Rectal smooth muscle tissue (tissue), 1 donor: ENCODE results near the gene ADPRHL1.
"Not testable (repeated sequence)": the region's sequence is repeated elsewhere in the genome, so short reads cannot be mapped to it uniquely, and the experiment has no call there.

ENCODE experiments used
- H3K27ac ChIP-seq: one replicate; pipeline ENCODE4 v1.7.0; 2013; ENCODE audit warnings: low read depth, low read length, inconsistent platforms
- H3K27me3 ChIP-seq: one replicate; pipeline ENCODE4 v1.7.0; 2013; ENCODE audit warnings: low read length; ENCODE audit not compliant: control insufficient read depth, insufficient read depth
- H3K36me3 ChIP-seq: one replicate; pipeline ENCODE4 v1.7.0; 2013; ENCODE audit warnings: low read length; ENCODE audit not compliant: control insufficient read depth, insufficient read depth
- H3K4me1 ChIP-seq: one replicate; pipeline ENCODE4 v1.7.0; 2013; ENCODE audit warnings: low read length; ENCODE audit not compliant: control insufficient read depth, insufficient read depth
- H3K4me3 ChIP-seq: one replicate; pipeline ENCODE4 v1.7.0; 2013; ENCODE audit warnings: low read length
- H3K9ac ChIP-seq: one replicate; pipeline ENCODE4 v1.7.0; 2013; ENCODE audit warnings: low read length

The ADPRHL1 gene

DNA sequence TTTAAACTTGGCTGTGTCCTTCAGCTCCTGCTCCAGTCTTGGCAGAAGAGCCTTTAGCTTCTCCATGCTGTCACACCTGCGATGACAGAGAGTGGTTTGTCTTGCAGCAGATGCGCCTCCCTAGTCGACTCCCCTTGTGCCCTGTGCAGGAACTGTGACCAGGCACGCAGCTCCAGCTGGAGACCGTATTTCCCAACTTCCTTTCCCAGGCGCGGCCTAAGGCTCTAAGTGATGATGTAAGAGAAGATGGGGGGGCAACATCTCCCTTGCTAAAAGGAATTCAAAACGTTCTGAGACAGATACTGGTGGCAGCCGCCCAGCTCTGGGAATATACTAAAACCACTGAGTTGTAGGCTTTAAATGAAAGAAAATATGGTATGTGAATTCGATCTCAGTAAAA is 20.9 kb upstream of the ADPRHL1 start:
- Histone ChIP-seq H3K4me1 (no peaks in the 10 kb centered on the region), H3K4me3 (no peak overlapping the region), H3K27me3 (no peaks in the 10 kb centered on the region), H3K36me3 (peaks cover 20% of the 10 kb centered on the region), H3K27ac (no peak overlapping the region), H3K9ac (no peak overlapping the region)

DNA sequence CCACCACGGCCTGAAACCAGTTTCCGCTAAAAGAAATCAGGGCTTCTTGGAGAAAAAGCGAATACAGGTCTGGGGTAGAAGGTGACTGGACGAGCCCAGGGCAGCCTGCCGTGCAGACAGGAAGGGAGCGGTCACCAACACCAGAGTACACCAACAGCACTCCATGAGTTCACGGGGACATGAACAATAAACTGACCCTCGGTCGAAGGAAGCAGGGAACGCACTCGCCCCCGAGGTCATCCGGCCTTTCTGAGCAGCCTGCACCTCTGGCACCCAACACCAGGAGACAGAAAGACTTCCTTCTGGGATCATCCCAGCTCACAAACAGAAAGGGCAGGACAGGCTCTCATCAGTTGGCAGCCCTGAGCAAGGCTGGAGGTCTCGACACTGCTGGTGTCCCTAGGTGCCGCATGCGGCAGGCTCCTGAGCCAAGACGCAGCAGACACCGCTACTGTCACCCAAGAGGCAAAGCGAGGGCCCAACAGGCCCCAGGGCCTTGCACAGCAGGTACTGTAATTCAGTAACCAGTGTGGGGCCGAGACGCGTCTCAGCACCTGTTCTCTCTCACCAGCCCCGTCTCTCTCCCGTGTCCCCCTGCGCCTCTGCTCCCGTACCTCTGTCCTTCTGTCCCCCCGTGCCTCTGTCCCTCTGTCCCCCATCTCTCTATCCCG is 19.2 kb upstream of the ADPRHL1 start:
- H3K4me1 ChIP-seq: no peaks in the 10 kb centered on the region
- no peak overlapping the region for H3K4me3 ChIP-seq
- H3K27me3 ChIP-seq: no peaks in the 10 kb centered on the region
- H3K27ac ChIP-seq: no peak overlapping the region
- peaks cover 22% of the 10 kb centered on the region for H3K36me3 ChIP-seq
- no peak overlapping the region for H3K9ac ChIP-seq

DNA sequence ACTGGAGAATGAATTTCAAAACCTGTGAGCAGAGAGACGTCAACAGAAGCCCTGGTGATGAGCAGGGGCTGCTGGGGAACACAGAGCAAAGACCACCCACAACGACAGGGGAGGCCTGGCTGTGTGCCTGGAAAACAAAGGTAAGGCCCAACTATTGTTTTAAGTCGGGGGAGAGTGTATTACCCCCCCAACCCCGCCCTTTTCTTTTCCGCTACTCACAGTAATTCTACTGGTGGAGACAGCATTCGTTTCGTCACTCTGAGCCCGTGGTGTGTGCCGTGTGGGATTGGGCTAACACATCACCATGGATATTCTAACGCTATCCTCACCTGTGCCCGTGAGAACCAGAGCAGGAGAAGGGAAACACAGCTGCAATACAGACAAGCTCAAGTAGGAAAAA is 18.6 kb upstream of the ADPRHL1 start:
- Histone ChIP-seq H3K9ac (no peak overlapping the region), H3K27ac (no peak overlapping the region), H3K27me3 (no peaks in the 10 kb centered on the region), H3K36me3 (peaks cover 22% of the 10 kb centered on the region), H3K4me1 (no peaks in the 10 kb centered on the region), H3K4me3 (no peak overlapping the region)

DNA sequence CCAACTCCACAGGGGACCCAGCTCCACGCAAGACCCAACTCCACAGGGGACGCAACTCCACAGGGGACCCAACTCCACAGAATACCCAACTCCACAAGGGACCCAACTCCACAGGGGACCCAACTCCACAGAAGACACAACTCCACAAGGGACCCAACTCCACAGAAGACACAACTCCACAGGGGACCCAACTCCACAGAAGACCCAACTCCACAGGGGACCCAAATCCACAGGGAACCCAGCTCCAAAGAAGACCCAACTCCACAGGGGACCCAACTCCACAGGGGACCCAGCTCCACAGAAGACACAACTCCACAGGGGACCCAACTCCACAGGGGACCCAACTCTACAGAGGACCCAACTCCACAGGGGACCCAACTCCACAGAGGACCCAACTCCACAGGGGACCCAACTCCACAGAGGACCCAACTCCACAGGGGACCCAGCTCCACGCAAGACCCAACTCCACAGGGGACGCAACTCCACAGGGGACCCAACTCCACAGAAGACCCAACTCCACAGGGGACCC is 17.4 kb upstream of the ADPRHL1 start:
- H3K4me1 ChIP-seq, H3K9ac ChIP-seq, H3K27me3 ChIP-seq, H3K27ac ChIP-seq, H3K4me3 ChIP-seq: not testable (repeated sequence)
- peaks cover 17% of the 10 kb centered on the region for H3K36me3 ChIP-seq

DNA sequence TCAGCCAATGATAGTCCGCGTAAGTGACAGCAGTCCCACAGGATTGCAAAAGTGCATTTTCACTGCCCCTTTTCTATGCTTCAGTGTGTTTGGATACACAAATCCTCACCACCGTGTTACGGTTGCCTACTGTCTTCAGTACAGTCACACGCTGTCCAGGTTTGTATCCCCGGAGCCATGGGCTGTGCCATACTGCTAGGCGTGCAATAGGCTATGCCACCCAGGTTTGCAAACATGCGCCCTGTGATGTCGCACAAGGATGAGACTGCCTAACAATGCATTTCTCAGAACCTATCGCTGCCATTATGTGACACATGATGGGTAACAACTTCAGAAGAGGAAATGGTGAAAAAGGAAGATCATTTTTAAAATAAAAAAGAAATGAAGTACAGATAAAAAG is 16.8 kb upstream of the ADPRHL1 start:
- Histone ChIP-seq H3K27ac (no peak overlapping the region), H3K4me3 (no peak overlapping the region), H3K27me3 (no peaks in the 10 kb centered on the region), H3K9ac (no peak overlapping the region), H3K4me1 (no peaks in the 10 kb centered on the region), H3K36me3 (peaks cover 12% of the 10 kb centered on the region)

DNA sequence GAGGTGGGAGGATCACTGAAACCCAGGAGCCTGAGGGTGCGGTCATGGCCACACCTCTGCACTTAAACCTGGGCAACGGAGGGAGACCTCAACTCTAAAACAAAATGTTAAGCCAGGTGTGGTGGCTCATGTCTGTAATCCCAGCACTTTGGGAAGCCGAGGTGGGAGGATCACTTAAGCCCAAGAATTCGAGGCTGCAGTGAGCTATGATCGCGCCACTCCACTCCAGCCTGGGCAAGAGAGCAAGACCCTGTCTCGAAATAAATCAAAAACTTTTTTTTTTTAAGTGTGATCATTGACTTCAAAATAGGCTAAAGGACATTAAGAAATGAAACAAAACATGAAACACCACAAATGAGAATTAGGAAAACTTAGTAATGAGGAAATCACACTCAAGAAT is 16.3 kb upstream of the ADPRHL1 start:
- H3K27me3 ChIP-seq: no peaks in the 10 kb centered on the region
- H3K4me1 ChIP-seq: no peaks in the 10 kb centered on the region
- no peak overlapping the region for H3K27ac ChIP-seq
- H3K9ac ChIP-seq: no peak overlapping the region
- H3K4me3 ChIP-seq: no peak overlapping the region
- H3K36me3 ChIP-seq: peaks cover 8% of the 10 kb centered on the region

DNA sequence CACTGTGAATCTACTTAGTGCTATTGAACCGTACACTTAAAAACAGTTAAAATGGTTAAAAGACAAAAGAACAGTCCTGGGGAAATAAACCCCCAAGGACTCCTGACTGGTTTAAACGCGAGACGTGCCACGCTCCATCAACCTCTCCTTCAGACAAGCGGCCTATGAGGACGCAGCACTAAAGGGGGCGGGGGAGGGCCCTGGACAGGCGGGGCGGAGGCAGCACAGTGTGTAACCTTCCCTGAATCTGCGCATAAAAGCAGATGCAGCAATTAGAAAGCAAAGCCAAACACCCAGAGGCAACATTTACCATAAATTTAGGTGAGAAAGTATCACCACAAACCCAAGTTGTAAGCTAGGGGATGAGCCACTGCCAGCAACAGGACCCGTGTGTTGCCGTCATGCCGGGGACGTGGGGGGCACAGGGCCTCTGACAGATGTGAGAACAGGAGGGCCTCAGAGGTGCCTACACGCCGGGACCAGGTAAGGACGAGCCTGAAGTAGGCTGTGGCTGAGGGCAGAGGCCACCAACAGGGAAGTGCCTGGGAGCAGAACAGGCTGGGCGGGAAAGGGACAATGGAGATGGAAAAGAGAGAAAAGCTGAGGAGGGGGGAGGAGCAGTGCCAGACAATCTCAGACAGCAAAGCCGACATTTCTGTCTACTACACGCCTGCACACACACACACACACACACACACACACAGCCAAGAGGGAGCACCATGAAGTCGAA is 15.3 kb upstream of the ADPRHL1 start:
- Histone ChIP-seq H3K4me1 (no peaks in the 10 kb centered on the region), H3K4me3 (no peak overlapping the region), H3K36me3 (peaks cover 8% of the 10 kb centered on the region), H3K9ac (no peak overlapping the region), H3K27me3 (no peaks in the 10 kb centered on the region), H3K27ac (no peak overlapping the region)

DNA sequence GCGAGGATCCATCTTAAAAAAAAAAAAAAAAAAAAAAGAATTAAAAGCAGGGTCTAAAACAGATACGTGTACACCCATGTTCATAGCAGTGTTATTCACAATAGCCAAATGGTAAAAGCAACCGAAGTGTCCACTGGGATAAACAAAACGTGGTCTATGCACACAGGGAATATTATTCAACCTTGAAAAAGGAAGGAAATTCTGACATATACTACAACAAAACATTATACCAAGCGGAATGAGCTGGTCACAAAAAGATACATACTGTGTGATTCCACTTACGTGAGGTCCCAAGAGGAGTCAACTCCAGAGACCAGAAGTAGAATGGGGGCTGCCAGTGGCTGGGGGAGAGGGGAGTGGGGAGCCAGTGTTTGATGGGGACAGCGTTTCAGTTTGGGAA is 14.7 kb upstream of the ADPRHL1 start:
- no peak overlapping the region for H3K4me3 ChIP-seq
- no peaks in the 10 kb centered on the region for H3K4me1 ChIP-seq
- no peak overlapping the region for H3K9ac ChIP-seq
- H3K27me3 ChIP-seq: no peaks in the 10 kb centered on the region
- peaks cover 8% of the 10 kb centered on the region for H3K36me3 ChIP-seq
- H3K27ac ChIP-seq: no peak overlapping the region

DNA sequence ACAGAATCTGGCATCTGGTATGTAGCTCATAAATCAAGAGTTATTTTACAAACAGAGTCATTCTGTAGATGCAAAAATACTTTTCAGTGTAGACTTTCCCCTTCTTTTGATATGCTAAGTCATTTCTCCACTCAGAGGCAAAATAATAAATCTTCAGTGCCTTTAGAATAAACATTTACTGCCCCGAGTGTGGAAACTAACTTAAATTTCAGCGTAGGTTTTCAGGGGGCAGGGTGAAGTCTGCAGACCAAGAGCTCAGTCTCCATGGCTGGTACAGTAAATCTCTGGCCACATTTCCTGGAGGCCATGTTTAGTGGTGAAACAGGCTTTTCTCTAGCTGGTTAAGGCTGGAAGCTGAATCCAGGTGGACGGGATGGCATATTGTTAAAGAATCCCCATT is 13.1 kb upstream of the ADPRHL1 start:
- Histone ChIP-seq H3K4me3 (no peak overlapping the region), H3K27me3 (no peaks in the 10 kb centered on the region), H3K27ac (no peak overlapping the region), H3K9ac (no peak overlapping the region), H3K36me3 (peaks cover 7% of the 10 kb centered on the region), H3K4me1 (no peaks in the 10 kb centered on the region)

DNA sequence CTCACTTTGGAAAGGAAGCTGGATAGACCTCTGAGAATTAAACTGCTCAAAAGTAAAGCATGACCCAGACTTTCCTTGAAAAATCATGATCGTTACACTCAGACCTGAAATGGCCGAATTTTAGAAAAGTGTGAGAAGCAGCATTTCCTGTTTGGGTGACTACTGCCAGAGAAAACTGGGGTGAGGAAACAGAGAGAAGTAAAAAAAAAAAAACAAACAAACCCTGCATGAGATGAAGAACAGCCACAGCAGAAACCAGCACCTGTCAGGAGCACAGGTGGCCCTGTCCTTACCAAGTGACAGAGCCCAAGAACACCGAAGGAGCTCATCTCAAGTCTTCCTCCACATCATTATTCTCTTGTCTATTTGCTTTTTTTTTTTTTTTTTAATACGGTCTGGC is 12.0 kb upstream of the ADPRHL1 start:
- H3K4me1 ChIP-seq: no peaks in the 10 kb centered on the region
- H3K27ac ChIP-seq: no peak overlapping the region
- no peak overlapping the region for H3K4me3 ChIP-seq
- no peaks in the 10 kb centered on the region for H3K27me3 ChIP-seq
- H3K9ac ChIP-seq: no peak overlapping the region
- H3K36me3 ChIP-seq: peaks cover 13% of the 10 kb centered on the region

DNA sequence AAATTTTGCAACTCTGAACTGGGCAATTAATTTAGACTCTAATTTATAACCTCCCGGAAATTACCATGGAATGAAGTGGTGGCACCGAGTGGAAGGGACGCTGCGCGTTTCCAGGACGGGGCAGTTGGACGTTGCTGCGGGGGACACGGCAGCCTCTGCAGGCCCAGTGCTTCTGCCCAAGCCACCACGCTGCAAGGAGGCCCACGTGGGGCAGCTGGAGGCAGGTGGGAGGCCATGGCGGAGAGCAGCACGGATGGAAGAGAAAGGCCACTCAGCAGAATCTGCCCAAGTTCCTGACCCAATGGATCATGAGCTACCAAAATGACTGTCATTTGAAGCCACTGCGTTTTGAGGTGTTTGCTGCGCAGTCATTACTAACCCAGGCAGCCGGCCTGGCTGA is 11.2 kb upstream of the ADPRHL1 start:
- Histone ChIP-seq H3K9ac (no peak overlapping the region), H3K36me3 (peaks cover 16% of the 10 kb centered on the region), H3K27me3 (no peaks in the 10 kb centered on the region), H3K27ac (no peak overlapping the region), H3K4me1 (no peaks in the 10 kb centered on the region), H3K4me3 (no peak overlapping the region)

DNA sequence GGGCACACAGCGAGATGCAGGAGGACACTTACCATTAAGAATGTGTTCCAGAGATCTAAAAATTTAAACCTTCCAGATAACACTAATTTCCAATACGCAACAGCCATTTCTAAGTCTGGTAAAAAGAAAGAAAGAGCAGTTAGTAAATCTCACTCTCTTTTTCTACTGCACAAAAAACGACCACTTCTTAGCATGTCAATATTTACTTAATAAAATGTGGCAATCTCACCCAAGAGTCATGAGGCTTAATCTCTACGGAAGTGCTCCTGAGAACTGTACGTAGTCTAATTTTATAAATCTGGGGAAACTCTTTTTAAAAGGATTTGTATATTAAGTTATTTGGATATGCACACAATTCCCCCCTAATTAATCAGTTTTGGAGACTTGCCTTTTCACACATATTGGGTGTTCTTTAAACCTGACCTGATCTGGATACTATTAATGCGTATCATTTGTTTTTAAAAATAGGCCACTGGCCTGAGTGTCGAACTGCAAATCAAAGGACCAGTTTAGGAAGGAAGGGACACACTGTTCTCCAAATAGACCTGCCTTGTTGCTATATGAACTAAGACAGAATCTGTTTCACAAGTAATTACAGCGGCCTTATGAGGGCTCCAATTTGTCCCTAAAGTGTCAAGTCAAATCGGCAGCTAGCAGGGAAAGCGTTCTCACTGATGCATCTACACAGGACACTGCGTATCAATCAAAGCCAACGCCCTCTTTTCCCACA is 7.9 kb upstream of the ADPRHL1 start:
- peaks cover 3% of the 10 kb centered on the region for H3K4me1 ChIP-seq
- H3K9ac ChIP-seq: no peak overlapping the region
- no peak overlapping the region for H3K4me3 ChIP-seq
- peaks cover 24% of the 10 kb centered on the region for H3K36me3 ChIP-seq
- H3K27me3 ChIP-seq: no peaks in the 10 kb centered on the region
- H3K27ac ChIP-seq: no peak overlapping the region
